OCI-LY3 (cell line): ENCODE measurements around the gene B3GALT5.

ENCODE experiments used
- CTCF ChIP-seq: fragments of 200-600, 300-600 bp; sonication (generic); IDR thresholded peaks from 2 replicates; pipeline ENCODE4 v1.5.1; 2014; ENCODE audit warnings: antibody characterized with exemption, low read length, low read depth
- EZH2phosphoT487 ChIP-seq: fragments of 200-600 bp; shearing (Covaris generic); IDR thresholded peaks from 2 replicates; pipeline ENCODE4 v1.6.1; 2018; ENCODE audit warnings: antibody characterized with exemption, mixed run types, low read depth

DNA sequence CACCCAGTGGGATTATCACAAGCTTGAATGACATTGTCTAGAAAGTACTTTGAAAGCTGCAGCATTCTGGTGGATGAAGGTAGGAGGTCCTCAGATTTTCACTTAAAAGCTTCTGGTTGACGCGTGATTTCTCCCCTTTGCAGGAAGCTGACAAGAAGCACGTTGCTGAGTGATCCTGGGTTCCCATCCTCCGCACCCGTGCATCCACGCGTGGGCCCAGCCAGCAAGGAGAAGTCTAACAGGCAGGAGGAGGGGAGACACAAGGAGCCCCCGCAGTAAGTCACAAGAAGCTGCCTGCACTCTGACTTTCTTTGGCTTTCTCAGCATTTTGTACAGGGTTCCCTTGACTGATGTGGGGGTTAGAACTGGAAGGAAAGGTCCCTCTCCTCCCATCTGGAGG is 7.8 kb upstream of the B3GALT5 start:
- no peak for TF ChIP-seq CTCF
- no peak for TF ChIP-seq EZH2phosphoT487
